ENCODE measurements around the gene HOXA13.

The HOXA13 gene

DNA sequence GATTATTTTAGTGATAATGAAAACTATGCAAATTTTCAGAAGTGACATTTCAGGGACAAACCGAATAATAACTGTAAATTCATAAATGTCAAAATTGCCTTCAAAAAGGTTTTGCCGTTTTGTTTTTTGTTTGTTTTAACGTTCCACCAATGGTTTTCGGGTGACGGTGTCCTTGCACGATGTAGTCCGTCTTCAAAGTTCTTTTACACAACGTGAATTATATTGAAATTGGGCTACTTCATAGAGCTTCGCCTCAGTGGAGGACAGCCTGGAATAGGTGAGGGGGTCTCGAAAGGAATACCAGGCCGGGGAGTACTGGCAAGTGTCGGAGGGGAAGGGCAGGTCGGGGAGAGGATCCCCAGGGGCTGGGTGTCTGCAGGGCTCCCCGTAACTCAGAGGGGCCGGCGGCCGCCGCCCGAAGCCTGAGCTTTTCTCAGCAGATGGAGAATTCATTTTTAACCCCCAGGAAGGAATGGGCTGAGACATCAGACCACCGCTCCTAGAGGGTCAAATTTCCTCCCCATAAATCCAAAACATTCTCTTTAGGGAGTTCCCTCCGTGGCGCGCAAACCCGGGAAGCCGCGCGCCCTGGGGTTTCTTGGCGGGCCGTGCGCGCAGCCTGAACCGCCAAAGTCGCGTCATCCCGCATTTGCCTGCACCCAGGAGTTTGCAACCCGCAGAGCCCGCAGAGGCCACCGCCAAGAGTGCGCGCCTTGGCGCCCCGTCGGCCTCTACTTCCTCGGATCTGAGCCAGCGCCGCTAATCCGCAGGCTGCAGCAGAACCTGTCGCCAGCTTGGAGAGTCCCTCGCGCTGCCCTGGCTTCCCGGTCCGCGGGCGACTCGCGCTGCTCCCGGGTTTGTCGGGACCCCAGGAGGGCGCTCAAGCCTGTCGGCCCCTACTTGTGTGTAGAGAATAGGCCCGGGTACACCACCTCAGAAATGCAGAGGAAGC lies 25.4 kb upstream of the HOXA13 start:
- Histone ChIP-seq H3K27me3 (ENCODE audit: insufficient read depth, low read length) (0 out of 2 replicates have a peak, but pooled peaks cover 6% of the 10 kb centered on the region), H3F3A (ENCODE audit: insufficient read depth, low read length) (no peaks in the 10 kb centered on the region), H3K4me1 (ENCODE audit: insufficient read depth, low read length, severe bottlenecking) (peaks cover 3% of the 10 kb centered on the region), H3K9me3 (ENCODE audit: low read length) (no peaks in the 10 kb centered on the region), H4K20me1 (ENCODE audit: insufficient read depth, low read length) (no peaks in the 10 kb centered on the region), H3K79me2 (ENCODE audit: insufficient read depth, low read length) (no peaks in the 10 kb centered on the region), H3K4me3 (ENCODE audit: low read depth, low read length, poor library complexity, severe bottlenecking) (no peak overlapping the region), H3K27ac (ENCODE audit: low read depth, low read length, poor library complexity, severe bottlenecking) (no peak overlapping the region), H3K4me2 (ENCODE audit: low read length) (no peak overlapping the region), H2AFZ (ENCODE audit: low read length) (no peak overlapping the region), H3K9ac (ENCODE audit: low read length) (no peak overlapping the region), H3K36me3 (ENCODE audit: insufficient read depth, low read length) (no peaks in the 10 kb centered on the region), H3K9me2 (ENCODE audit: low read depth, low read length) (no peaks in the 10 kb centered on the region)
- TF ChIP-seq EZH2 (IDR thresholded peaks at IDR 0.05; ENCODE audit: borderline replicate concordance, low read length), result no peak
- TF ChIP-seq, protein P1, sequence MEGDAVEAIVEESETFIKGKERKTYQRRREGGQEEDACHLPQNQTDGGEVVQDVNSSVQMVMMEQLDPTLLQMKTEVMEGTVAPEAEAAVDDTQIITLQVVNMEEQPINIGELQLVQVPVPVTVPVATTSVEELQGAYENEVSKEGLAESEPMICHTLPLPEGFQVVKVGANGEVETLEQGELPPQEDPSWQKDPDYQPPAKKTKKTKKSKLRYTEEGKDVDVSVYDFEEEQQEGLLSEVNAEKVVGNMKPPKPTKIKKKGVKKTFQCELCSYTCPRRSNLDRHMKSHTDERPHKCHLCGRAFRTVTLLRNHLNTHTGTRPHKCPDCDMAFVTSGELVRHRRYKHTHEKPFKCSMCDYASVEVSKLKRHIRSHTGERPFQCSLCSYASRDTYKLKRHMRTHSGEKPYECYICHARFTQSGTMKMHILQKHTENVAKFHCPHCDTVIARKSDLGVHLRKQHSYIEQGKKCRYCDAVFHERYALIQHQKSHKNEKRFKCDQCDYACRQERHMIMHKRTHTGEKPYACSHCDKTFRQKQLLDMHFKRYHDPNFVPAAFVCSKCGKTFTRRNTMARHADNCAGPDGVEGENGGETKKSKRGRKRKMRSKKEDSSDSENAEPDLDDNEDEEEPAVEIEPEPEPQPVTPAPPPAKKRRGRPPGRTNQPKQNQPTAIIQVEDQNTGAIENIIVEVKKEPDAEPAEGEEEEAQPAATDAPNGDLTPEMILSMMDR (IDR thresholded peaks at IDR 0.05; ENCODE audit: low read length), result no peak

DNA sequence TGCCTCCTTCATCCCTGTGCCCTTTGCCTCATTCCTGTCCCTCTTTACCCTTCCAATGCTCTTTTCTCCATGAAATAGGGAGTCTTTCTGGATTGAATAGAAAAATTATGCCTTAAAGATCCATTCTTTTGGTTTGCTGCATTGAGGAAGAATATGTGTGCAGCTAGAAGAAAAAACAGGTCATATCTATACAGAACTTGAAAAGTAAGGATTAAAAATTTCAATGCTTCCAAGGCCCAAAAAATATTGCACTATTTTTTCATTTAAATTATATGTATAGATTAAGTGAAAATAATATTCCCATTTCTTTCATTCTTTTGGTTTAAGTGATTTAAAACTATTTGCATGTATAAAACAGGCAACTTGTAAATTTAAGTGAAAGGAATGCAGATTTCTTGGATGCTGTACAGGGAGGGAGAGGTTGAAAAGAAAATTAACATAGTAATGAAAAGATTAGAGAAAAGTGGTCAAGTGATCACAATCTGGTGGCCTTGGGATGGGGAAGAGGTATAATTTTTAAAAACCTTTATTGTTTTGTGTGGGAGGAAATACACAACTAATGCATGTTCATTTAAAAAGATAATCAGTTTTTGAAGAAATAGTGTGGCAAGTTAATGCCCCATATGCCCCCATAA lies 24.2 kb upstream of the HOXA13 start:
- H3K27me3 ChIP-seq (ENCODE audit: insufficient read depth, low read length), result 0 out of 2 replicates have a peak, but pooled peaks cover 4% of the 10 kb centered on the region
- H2AFZ ChIP-seq (ENCODE audit: low read length), result no peak overlapping the region
- TF ChIP-seq, protein P1 (IDR thresholded peaks at IDR 0.05; ENCODE audit: low read length), result no peak
- TF ChIP-seq EZH2 (IDR thresholded peaks at IDR 0.05; ENCODE audit: borderline replicate concordance, low read length), result no peak
- no peak overlapping the region for H3K27ac ChIP-seq (ENCODE audit: low read depth, low read length, poor library complexity, severe bottlenecking)
- no peaks in the 10 kb centered on the region for H4K20me1 ChIP-seq (ENCODE audit: insufficient read depth, low read length)
- H3K9me2 ChIP-seq (ENCODE audit: low read depth, low read length), result no peaks in the 10 kb centered on the region
- H3K4me2 ChIP-seq (ENCODE audit: low read length), result no peak overlapping the region
- no peak overlapping the region for H3K4me3 ChIP-seq (ENCODE audit: low read depth, low read length, poor library complexity, severe bottlenecking)
- no peaks in the 10 kb centered on the region for H3K9me3 ChIP-seq (ENCODE audit: low read length)
- no peaks in the 10 kb centered on the region for H3K79me2 ChIP-seq (ENCODE audit: insufficient read depth, low read length)
- peaks cover 4% of the 10 kb centered on the region for H3K4me1 ChIP-seq (ENCODE audit: insufficient read depth, low read length, severe bottlenecking)
- no peaks in the 10 kb centered on the region for H3F3A ChIP-seq (ENCODE audit: insufficient read depth, low read length)
- no peak overlapping the region for H3K9ac ChIP-seq (ENCODE audit: low read length)
- H3K36me3 ChIP-seq (ENCODE audit: insufficient read depth, low read length), result no peaks in the 10 kb centered on the region

DNA sequence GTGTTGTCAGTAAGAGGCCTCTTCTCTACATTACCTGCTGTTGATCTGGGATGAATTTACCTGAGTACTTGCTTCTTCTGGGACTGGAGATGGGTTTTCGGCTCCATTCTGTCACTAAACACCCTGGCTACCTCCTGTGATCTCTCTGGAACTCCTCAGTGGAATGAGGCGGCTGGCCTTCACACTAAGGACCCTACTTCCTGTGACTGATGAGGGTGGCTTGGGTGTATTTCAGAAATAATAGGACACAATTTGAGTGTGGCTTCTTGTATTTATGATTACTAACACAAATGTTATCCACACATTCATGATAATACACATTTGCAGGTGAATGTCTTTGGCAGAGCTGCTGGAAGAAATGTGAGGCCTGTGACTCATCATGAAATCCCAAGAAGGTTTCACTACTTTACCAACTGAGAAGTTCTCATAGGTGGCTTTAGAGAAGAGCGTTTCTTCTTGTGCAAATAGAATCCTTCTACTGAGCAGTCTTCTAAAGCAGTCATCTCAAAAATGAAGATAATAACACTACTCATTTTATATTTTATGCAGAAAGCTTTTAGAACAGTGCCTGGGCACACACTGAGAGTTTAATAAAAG lies 21.4 kb upstream of the HOXA13 start:
- Histone ChIP-seq H3K9me3 (ENCODE audit: low read length) (no peaks in the 10 kb centered on the region), H3F3A (ENCODE audit: insufficient read depth, low read length) (no peaks in the 10 kb centered on the region), H3K9me2 (ENCODE audit: low read depth, low read length) (no peaks in the 10 kb centered on the region), H4K20me1 (ENCODE audit: insufficient read depth, low read length) (no peaks in the 10 kb centered on the region), H3K4me1 (ENCODE audit: insufficient read depth, low read length, severe bottlenecking) (peaks cover 4% of the 10 kb centered on the region), H3K27me3 (ENCODE audit: insufficient read depth, low read length) (no peaks in the 10 kb centered on the region; the same call in 1 of the 2 replicates), H2AFZ (ENCODE audit: low read length) (no peak overlapping the region), H3K36me3 (ENCODE audit: insufficient read depth, low read length) (no peaks in the 10 kb centered on the region), H3K27ac (ENCODE audit: low read depth, low read length, poor library complexity, severe bottlenecking) (no peak overlapping the region), H3K79me2 (ENCODE audit: insufficient read depth, low read length) (no peaks in the 10 kb centered on the region), H3K4me2 (ENCODE audit: low read length) (no peak overlapping the region), H3K9ac (ENCODE audit: low read length) (no peak overlapping the region), H3K4me3 (ENCODE audit: low read depth, low read length, poor library complexity, severe bottlenecking) (no peak overlapping the region)
- TF ChIP-seq EZH2 (IDR thresholded peaks at IDR 0.05; ENCODE audit: borderline replicate concordance, low read length), result no peak
- TF ChIP-seq, protein P1 (IDR thresholded peaks at IDR 0.05; ENCODE audit: low read length), result no peak

Measured in OCI-LY1 (cell line).